ENCODE data around the gene KCTD14. TPM values are rescaled to one million over a fixed set of nuclear protein-coding genes. Genes with fewer than 3 reads are reported as not detected.

The KCTD14 gene
- total and polyA plus RNA-seq, 9 of the 15 experiments (the other 6 are each of a cell fraction or from before 2014, with no cell fraction given) = 0.04 to 0.30 (median 0.11) TPM; not detected in 2

GRCh38 chr11:78000193-78000592 lies 22.9 kb downstream of the KCTD14 start:
- Histone ChIP-seq H3K4me3 (no peak overlapping the region), H3K4me2 (ENCODE audit: insufficient read depth, low read length) (no peak overlapping the region), H3K27ac (ENCODE audit: extremely low read depth, low read depth, low read length) (no peak overlapping the region), H3K36me3 (ENCODE audit: control insufficient read depth, insufficient read depth, low read length) (no peaks in the 10 kb centered on the region), H2AFZ (ENCODE audit: low read depth, low read length) (no peak overlapping the region), H3K9me3 (replicated peaks; ENCODE audit: control insufficient read depth, insufficient read depth, low read depth, low read length) (no peaks in the 10 kb centered on the region), H3K27me3 (ENCODE audit: control insufficient read depth in 2 of 2, insufficient read depth in 2 of 2, low read length in 2 of 2) (no peaks in the 10 kb centered on the region), H3K79me2 (ENCODE audit: control insufficient read depth, insufficient read depth, low read length) (no peaks in the 10 kb centered on the region), H3K4me1 (replicated peaks in 1 of 2; ENCODE audit: control insufficient read depth in 2 of 2, insufficient read depth in 2 of 2, low read length in 2 of 2) (peaks cover 2 to 4% of the 10 kb centered on the region in 2 experiments; a peak in 3 of 5 replicates), H3K9me1 (ENCODE audit: control insufficient read depth, insufficient read depth, low read length) (no peaks in the 10 kb centered on the region), H3K9ac (ENCODE audit: insufficient read depth in 1 of 2, low read depth in 2 of 2, low read length in 2 of 2) (no peak overlapping the region), H4K20me1 (replicated peaks; ENCODE audit: control insufficient read depth, insufficient read depth, low read length) (no peaks in the 10 kb centered on the region)
- ChIA-PET CTCF (ENCODE audit: low intra/inter-chr PET ratio) (interaction anchor here (1.3 kb wide), 1 partner anchor 46 kb away, joined by 3 read pairs; no protein-coding TSS in a partner anchor), POLR2A (no interaction called here)
- in situ Hi-C loops (cut with MboI) = no loop called here
- peak; percentile 92 for ATAC-seq
- 0% methylated on average over 1 of the region's 1 CpG for WGBS (ENCODE audit: insufficient coverage, low coverage, missing lambda C conversion rate)
- intact Hi-C loops (cut with micrococcal nuclease) = loop anchor here (1.0 to 5.0 kb wide), 2 partner anchors 47 to 224 kb away; no protein-coding TSS in a partner anchor
- peak; percentile 62 to 81 (median 66) for DNase-seq (ENCODE audit: extremely low read depth in 1 of 4, low spot score in 3 of 4)
- BruUV-seq (replicated peaks) = no TSS peak
- peak; percentile 95 for FAIRE-seq
- TF ChIP-seq KHSRP (IDR thresholded peaks at IDR 0.05) (no peak), RBM17 (IDR thresholded peaks at IDR 0.05; ENCODE audit: borderline replicate concordance, low read depth, low read length) (no peak), PHB (CRISPR knock-in tag; IDR thresholded peaks at IDR 0.05) (no peak), RCOR1 (IDR thresholded peaks at IDR 0.05; ENCODE audit: borderline replicate concordance in 1 of 2, low read depth in 2 of 2, low read length in 2 of 2) (0 out of 4 replicates have a peak, but pooled peaks of 1 of the 2 experiments have one; percentile 10), CBX3 (IDR thresholded peaks at IDR 0.05; ENCODE audit: borderline replicate concordance in 1 of 2, low read length in 2 of 2) (no peak), CTBP1 (IDR thresholded peaks at IDR 0.05; ENCODE audit: borderline replicate concordance) (peak; percentile 28; the same call in 1 of the 2 replicates), NFIX (CRISPR knock-in tag; IDR thresholded peaks at IDR 0.05; ENCODE audit: low read depth) (no peak), ZNF512 (tag; IDR thresholded peaks at IDR 0.05) (peak; percentile 30; the same call in 1 of the 2 replicates), RFX1 (IDR thresholded peaks at IDR 0.05) (no peak), MCM2 (IDR thresholded peaks at IDR 0.05; ENCODE audit: low read depth) (no peak), ZNF518B (CRISPR knock-in tag; IDR thresholded peaks at IDR 0.05) (no peak), ZNF778 (CRISPR knock-in tag; IDR thresholded peaks at IDR 0.05) (no peak), ARID4B (CRISPR knock-in tag; IDR thresholded peaks at IDR 0.05) (no peak), GATAD2A (IDR thresholded peaks at IDR 0.05) (0 out of 2 replicates have a peak, but pooled peaks have one; percentile 25)
